Transverse colon (tissue), 4 donors: Measurements from ENCODE around the gene B4GALNT4.

Source experiments
- CTCF ChIP-seq, 5 experiments: fragments of 200-600 bp in 3 of 5; fragments of 450-650 bp in 2 of 5; sonication (generic) in 3 of 5; IDR thresholded peaks; 1 replicate in 2 of 5; 2 replicates in 3 of 5; pipeline ENCODE4 v1.5.1; 2016 to 2017; ENCODE audit warnings: antibody characterized with exemption in 5 of 5, inconsistent platforms in 3 of 5, mild to moderate bottlenecking in 2 of 5, moderate library complexity in 1 of 5
- EP300 ChIP-seq: sonication (generic); formaldehyde crosslinking; IDR thresholded peaks from one replicate; pipeline ENCODE4 v1.6.1; 2017; ENCODE audit warnings: antibody characterized with exemption, low read depth
- POLR2A ChIP-seq: fragments of 450-650 bp; IDR thresholded peaks from one replicate; pipeline ENCODE4 v1.6.1; 2016; ENCODE audit warnings: antibody characterized with exemption, mild to moderate bottlenecking, moderate library complexity
- POLR2AphosphoS5 ChIP-seq, 3 donors: sonication (generic); formaldehyde crosslinking; IDR thresholded peaks; one replicate each; pipeline ENCODE4 v1.6.1; 2016; ENCODE audit warnings: antibody characterized with exemption in 3 of 3

- TF ChIP-seq POLR2A (no peak), CTCF (IDR thresholded peaks at IDR 0.05) (no peak), POLR2AphosphoS5 (IDR thresholded peaks at IDR 0.05) (no peak), EP300 (no peak)
Observed at GRCh38 chr11:400241-400689, 31.0 kb downstream of the B4GALNT4 start.
